ENCODE measurements around the gene NRXN3.

The NRXN3 gene

DNA sequence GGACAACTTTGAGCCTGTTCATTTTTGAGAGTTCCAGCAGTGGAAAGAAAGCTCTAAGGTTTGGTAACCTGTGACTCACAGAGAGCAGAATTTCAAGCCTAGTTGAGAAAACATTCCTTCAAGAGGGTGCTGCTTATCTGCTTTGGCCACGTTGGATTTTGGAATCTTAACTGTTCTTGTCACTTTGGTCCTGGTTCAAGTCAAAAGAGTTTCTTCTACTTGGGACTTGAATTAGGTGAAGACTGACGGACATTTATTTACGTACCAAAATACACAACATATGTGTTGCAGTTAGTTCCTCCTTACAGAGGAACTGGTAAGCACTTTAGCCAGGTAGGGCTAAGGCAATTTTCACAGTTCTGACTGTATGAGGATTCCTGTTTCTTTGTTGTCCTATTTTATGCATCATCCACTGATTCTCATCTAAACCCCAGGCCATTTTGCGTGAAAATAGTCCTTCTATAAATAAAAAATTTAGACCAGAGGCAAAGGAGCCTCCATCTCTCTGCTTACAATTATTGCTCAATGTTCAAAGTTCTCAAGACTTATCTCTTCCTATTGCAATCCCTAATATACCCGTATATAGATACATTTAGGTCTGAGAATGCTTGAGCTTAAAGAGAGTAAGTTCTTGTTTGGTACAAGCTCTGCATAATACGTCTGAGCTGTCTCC, 1460.3 kb downstream of the NRXN3 start:
- TF ChIP-seq, protein P1, sequence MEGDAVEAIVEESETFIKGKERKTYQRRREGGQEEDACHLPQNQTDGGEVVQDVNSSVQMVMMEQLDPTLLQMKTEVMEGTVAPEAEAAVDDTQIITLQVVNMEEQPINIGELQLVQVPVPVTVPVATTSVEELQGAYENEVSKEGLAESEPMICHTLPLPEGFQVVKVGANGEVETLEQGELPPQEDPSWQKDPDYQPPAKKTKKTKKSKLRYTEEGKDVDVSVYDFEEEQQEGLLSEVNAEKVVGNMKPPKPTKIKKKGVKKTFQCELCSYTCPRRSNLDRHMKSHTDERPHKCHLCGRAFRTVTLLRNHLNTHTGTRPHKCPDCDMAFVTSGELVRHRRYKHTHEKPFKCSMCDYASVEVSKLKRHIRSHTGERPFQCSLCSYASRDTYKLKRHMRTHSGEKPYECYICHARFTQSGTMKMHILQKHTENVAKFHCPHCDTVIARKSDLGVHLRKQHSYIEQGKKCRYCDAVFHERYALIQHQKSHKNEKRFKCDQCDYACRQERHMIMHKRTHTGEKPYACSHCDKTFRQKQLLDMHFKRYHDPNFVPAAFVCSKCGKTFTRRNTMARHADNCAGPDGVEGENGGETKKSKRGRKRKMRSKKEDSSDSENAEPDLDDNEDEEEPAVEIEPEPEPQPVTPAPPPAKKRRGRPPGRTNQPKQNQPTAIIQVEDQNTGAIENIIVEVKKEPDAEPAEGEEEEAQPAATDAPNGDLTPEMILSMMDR (IDR thresholded peaks at IDR 0.05; ENCODE audit: low read depth, low read length), result no peak

DNA sequence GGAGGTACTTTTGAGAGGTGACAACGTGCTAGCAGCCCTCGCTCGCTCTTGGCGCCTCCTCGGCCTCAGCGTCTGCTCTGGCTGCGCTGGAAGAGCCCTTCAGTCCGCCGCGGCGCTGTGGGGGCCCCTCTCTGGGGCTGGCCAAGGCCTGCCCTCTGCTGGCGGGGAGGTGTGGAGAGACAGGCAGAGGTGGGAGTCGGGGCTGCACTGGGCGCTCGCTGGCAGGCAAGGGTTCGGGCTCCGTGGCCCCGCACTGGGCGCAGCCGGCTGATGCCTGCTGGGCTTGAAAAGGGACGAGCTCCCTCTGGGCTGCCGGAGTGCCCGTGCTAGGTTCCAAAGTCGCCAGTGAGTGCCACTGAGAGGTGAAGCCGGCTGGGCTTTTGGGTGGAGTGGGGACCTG, 1461.1 kb downstream of the NRXN3 start:
- TF ChIP-seq, protein P1 (IDR thresholded peaks at IDR 0.05; ENCODE audit: low read depth, low read length), result no peak
- no peak for DNase-seq (ENCODE audit: extremely low read depth, low read depth)

More for the DNA sequence above, 1460.3 kb downstream of the NRXN3 start:
- no peak for DNase-seq (ENCODE audit: extremely low read depth, low read depth)

DNA sequence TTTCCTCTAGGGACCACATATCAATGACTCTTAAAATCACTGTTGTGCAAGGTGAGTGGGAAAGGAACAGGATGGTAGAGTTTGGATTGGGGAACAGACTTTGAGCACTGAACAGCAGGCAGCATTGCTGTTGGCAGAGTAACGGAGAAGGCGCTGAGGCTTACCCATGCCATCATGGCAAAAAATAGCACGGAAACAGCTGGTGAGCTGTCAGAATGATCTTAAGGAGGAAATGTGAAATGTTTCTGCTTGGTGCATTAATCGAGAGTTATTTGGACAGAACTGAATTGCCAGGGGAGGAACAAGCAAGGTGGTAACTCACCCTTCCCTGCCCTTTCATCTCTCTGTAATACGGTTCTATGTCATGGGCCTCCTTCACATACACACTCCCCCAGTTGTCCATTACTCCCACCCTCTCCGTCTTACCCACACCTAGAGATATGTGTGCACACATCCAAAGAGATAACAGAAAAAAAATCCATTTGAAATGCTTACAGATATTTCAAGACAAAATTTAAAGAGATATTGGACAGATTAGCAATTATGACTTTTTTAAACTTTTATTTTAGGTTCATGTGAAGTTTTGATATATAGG, 1468.6 kb downstream of the NRXN3 start:
- TF ChIP-seq, protein P1 (IDR thresholded peaks at IDR 0.05; ENCODE audit: low read depth, low read length), result no peak
- no peak for DNase-seq (ENCODE audit: extremely low read depth, low read depth)

DNA sequence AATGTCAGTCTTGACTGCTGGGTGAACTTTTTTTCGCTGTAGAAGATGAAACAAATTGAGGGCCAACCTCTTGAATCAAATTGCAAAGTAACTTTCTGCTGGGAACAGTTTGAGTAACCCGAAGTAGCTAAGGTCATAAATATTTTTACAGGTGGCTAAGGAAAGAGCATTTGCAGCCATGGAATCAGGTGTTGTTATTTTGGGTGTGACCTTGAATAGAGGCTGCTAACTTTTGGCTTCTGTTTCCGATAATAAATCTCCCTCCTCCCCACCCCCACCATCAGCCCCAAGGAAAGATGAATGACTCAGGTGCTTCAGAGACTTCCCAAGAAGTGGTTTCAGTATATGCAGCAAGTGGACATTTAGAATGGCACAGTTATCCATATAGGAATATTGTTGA, 1469.4 kb downstream of the NRXN3 start:
- TF ChIP-seq, protein P1 (IDR thresholded peaks at IDR 0.05; ENCODE audit: low read depth, low read length), result no peak
- no peak for DNase-seq (ENCODE audit: extremely low read depth, low read depth)

DNA sequence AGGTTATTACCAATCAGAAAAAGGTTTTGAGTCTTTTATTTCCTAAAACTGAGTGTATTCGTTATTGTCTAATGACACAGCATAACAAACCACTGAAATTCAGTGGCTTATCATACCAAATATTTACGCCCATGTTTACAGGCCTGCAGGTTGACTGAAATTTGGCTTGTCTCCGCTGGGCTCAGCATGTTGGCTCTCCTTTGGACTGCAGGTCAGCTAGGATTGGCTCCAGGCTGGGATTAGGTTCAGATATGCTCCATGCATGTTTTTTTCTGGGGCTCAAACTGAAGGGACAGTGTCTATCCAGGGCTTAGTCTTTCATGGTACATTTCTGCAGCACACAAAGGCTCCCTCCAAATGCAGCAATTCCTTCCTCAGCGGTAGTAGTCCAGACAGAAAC, 1471.2 kb downstream of the NRXN3 start:
- DNase-seq (ENCODE audit: extremely low read depth, low read depth), result no peak
- TF ChIP-seq, protein P1 (IDR thresholded peaks at IDR 0.05; ENCODE audit: low read depth, low read length), result no peak

DNA sequence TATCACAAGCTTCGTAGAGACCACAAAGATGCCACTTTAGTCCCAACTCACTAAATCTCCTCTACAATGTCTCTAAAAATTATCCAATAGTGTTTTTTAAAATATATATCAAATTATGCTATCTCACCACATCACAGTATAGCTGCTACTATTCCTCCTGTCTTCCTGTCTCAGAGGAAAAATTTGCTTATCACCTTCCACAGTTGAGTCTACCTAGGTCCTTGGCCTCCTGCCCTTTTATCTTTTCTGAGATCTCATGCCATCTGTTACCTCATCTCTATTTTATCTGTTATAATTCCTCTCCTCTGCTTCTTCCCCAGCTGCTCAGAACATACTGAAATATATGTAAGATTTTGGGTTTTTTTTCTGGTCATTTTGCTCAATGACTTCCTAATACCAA, 1473.0 kb downstream of the NRXN3 start:
- TF ChIP-seq, protein P1 (IDR thresholded peaks at IDR 0.05; ENCODE audit: low read depth, low read length), result no peak
- DNase-seq (ENCODE audit: extremely low read depth, low read depth), result no peak

DNA sequence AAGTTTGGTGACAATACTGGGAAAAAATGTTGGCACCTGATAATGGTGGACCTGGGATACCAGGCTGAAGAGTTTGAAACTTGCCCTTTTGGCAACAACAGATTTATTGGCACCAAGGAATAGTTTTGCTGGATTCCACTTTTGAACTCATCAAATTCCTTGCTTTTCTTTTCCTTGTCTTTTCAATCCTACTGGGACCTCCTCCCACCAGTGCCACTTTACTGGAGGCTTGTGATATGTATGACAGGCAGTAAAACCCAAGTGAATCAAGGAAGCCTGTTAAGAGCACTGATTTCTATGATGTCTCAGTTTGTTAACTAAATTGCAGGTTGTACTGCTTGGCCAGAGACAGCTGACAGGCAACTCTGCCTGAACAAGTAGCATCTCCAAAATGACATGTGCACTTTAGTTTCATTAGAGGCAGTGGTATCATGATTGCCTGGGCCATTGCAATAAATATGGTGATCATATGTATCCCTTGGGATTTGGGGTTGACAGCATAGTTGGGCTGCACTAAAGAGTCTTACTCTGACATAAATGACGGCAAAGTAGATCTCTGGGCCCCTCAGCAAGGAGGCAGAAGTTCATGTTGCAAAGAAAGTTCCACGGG, 1475.7 kb downstream of the NRXN3 start:
- no peak for DNase-seq (ENCODE audit: extremely low read depth, low read depth)
- TF ChIP-seq, protein P1 (IDR thresholded peaks at IDR 0.05; ENCODE audit: low read depth, low read length), result no peak
